SIG-M5 treated with dmso at 0.1 percent for 504 hours (cell line): ENCODE measurements around the gene KBTBD12.

Experiments used
- DNase-seq: peaks from one replicate; lab custom pipeline; 2025; ENCODE audit not compliant: unreplicated experiment; lab: John Stamatoyannopoulos, UW

KBTBD12 gene

GRCh38 chr3:127985216-127985615 is 70.2 kb downstream of the KBTBD12 start:
- DNase-seq = no peak

GRCh38 chr3:127985655-127986225 is 70.7 kb downstream of the KBTBD12 start:
- DNase-seq = no peak

- DNase-seq = no peak
Measured at GRCh38 chr3:127986803-127987202, 71.8 kb downstream of the KBTBD12 start.

GRCh38 chr3:127987309-127987995 is 72.4 kb downstream of the KBTBD12 start:
- no peak for DNase-seq

- DNase-seq = no peak
Measured at GRCh38 chr3:127988770-127989557, 73.9 kb downstream of the KBTBD12 start.

- DNase-seq = no peak
Measured at GRCh38 chr3:127990051-127990450, 75.0 kb downstream of the KBTBD12 start.

- no peak for DNase-seq
Measured at GRCh38 chr3:127990461-127990860, 75.4 kb downstream of the KBTBD12 start.

GRCh38 chr3:127991251-127991650 is 76.2 kb downstream of the KBTBD12 start:
- DNase-seq = no peak

- DNase-seq = no peak
Measured at GRCh38 chr3:127991681-127992080, 76.6 kb downstream of the KBTBD12 start.

GRCh38 chr3:127992127-127992526 is 77.1 kb downstream of the KBTBD12 start:
- DNase-seq = no peak

- no peak for DNase-seq
Measured at GRCh38 chr3:127994011-127994410, 79.0 kb downstream of the KBTBD12 start.

- DNase-seq = no peak
Measured at GRCh38 chr3:127997016-127997415, 82.0 kb downstream of the KBTBD12 start.

GRCh38 chr3:127997961-127998360 is 82.9 kb downstream of the KBTBD12 start:
- DNase-seq = no peak

GRCh38 chr3:127998596-127998995 is 83.6 kb downstream of the KBTBD12 start:
- DNase-seq = no peak

- no peak for DNase-seq
Measured at GRCh38 chr3:127999509-128000106, 84.6 kb downstream of the KBTBD12 start.

GRCh38 chr3:128001576-128001975 is 86.5 kb downstream of the KBTBD12 start:
- DNase-seq = no peak

- DNase-seq = no peak
Measured at GRCh38 chr3:128004661-128005060, 89.6 kb downstream of the KBTBD12 start.

GRCh38 chr3:128006061-128007032 is 91.3 kb downstream of the KBTBD12 start:
- no peak for DNase-seq

GRCh38 chr3:128007033-128007424 is 92.0 kb downstream of the KBTBD12 start:
- no peak for DNase-seq

- no peak for DNase-seq
Measured at GRCh38 chr3:128009952-128010846, 95.2 kb downstream of the KBTBD12 start.
